ENCODE measurements around the gene CHN2.

CHN2 gene

GRCh38 chr7:29469976-29470557 is 275.5 kb downstream of the CHN2 start:
- 100% methylated on average over 1 of the region's 3 CpGs for WGBS (ENCODE audit: insufficient coverage)
- Histone ChIP-seq H3K9me3 (ENCODE audit: control extremely low read depth in 1 of 5, control insufficient read depth in 4 of 5, insufficient read depth in 2 of 5, low read depth in 1 of 5, low read length in 4 of 5) (no peaks in the 10 kb centered on the region), H3K4me1 (ENCODE audit: control extremely low read depth in 1 of 4, control insufficient read depth in 4 of 4, insufficient read depth in 4 of 4, low read length in 3 of 4) (no peaks in the 10 kb centered on the region), H3K36me3 (ENCODE audit: control insufficient read depth in 4 of 4, insufficient read depth in 4 of 4, low read length in 3 of 4) (no peaks in the 10 kb centered on the region), H3K4me3 (ENCODE audit: control insufficient read depth in 1 of 7, extremely low read depth in 1 of 7, insufficient read depth in 4 of 7, low read depth in 2 of 7, low read length in 6 of 7) (no peak overlapping the region), H3K27me3 (replicated peaks in 2 of 5; ENCODE audit: control insufficient read depth in 4 of 5, insufficient read depth in 5 of 5, low read length in 4 of 5) (no peaks in the 10 kb centered on the region), H3K27ac (ENCODE audit: insufficient read depth in 1 of 2, low read depth in 1 of 2, low read length in 2 of 2, poor library complexity in 1 of 2, severe bottlenecking in 2 of 2) (no peak overlapping the region)
- ChIA-PET POLR2A (no interaction called here), CTCF (no interaction called here)
- DNase-seq = no peak

DNA sequence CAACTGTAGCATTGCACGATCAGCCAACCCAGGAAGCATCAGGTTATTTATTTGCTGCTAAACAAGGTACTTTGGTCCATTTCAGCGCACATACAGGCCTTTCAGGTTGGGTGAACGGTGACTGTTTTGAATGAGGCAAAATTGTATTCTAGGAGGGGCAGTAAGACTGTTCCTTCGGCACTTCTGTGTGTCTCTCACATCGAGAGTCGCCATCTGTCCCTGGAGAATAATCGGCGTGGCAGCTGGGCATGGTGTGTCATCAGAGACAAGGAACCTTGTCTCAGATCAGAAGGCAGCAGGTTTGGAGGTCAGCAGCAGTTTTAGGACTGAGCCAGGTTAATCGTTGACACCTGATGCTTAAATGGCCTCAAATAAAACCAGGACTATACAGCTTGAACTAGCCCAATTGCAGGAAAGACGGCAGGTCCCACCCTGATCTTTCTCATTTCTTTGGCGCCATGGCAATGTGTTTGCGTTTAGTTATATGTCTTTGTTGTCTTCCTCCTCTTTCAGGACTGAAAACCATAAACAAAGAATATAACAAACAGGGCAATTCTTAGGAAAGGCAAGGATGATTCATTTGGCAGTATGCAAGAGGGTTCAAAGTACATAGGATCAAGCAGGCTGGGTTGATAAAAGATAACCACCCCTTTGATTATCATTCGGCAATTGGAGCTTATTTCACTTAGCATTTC is 277.0 kb downstream of the CHN2 start:
- no peaks in the 10 kb centered on the region for H3K4me1 ChIP-seq (ENCODE audit: control extremely low read depth in 1 of 4, control insufficient read depth in 4 of 4, insufficient read depth in 4 of 4, low read length in 3 of 4)
- CTCF ChIA-PET = no interaction called here
- POLR2A ChIA-PET = interaction anchor here (0.6 kb wide), 1 partner anchor 32 kb away, joined by 4 read pairs; no protein-coding TSS in a partner anchor

GRCh38 chr7:29476916-29477315 is 282.3 kb downstream of the CHN2 start:
- CTCF ChIA-PET = no interaction called here
- no peak for DNase-seq
- POLR2A ChIA-PET = no interaction called here
- 100% methylated on average over 2 of the region's 4 CpGs for WGBS (ENCODE audit: insufficient coverage)
- no peaks in the 10 kb centered on the region for H3K36me3 ChIP-seq (ENCODE audit: control insufficient read depth in 4 of 4, insufficient read depth in 4 of 4, low read length in 3 of 4)
- no peak overlapping the region for H3K27ac ChIP-seq (ENCODE audit: insufficient read depth in 1 of 2, low read depth in 1 of 2, low read length in 2 of 2, poor library complexity in 1 of 2, severe bottlenecking in 2 of 2)
- no peak overlapping the region for H3K4me3 ChIP-seq (ENCODE audit: control insufficient read depth in 1 of 7, extremely low read depth in 1 of 7, insufficient read depth in 4 of 7, low read depth in 2 of 7, low read length in 6 of 7)
- no peaks in the 10 kb centered on the region for H3K9me3 ChIP-seq (ENCODE audit: control extremely low read depth in 1 of 5, control insufficient read depth in 4 of 5, insufficient read depth in 2 of 5, low read depth in 1 of 5, low read length in 4 of 5)
- no peaks in the 10 kb centered on the region for H3K4me1 ChIP-seq (ENCODE audit: control extremely low read depth in 1 of 4, control insufficient read depth in 4 of 4, insufficient read depth in 4 of 4, low read length in 3 of 4)
- H3K27me3 ChIP-seq (replicated peaks in 2 of 5; ENCODE audit: control insufficient read depth in 4 of 5, insufficient read depth in 5 of 5, low read length in 4 of 5) = no peaks in the 10 kb centered on the region

More for the DNA sequence above, 277.0 kb downstream of the CHN2 start:
- DNase-seq = no peak
- H3K4me3 ChIP-seq (ENCODE audit: control insufficient read depth in 1 of 7, extremely low read depth in 1 of 7, insufficient read depth in 4 of 7, low read depth in 2 of 7, low read length in 6 of 7) = no peak overlapping the region
- H3K27ac ChIP-seq (ENCODE audit: insufficient read depth in 1 of 2, low read depth in 1 of 2, low read length in 2 of 2, poor library complexity in 1 of 2, severe bottlenecking in 2 of 2) = no peak overlapping the region
- WGBS (ENCODE audit: insufficient coverage) = 98% methylated on average over 11 of the region's 13 CpGs
- H3K9me3 ChIP-seq (ENCODE audit: control extremely low read depth in 1 of 5, control insufficient read depth in 4 of 5, insufficient read depth in 2 of 5, low read depth in 1 of 5, low read length in 4 of 5) = no peaks in the 10 kb centered on the region
- no peaks in the 10 kb centered on the region for H3K27me3 ChIP-seq (replicated peaks in 2 of 5; ENCODE audit: control insufficient read depth in 4 of 5, insufficient read depth in 5 of 5, low read length in 4 of 5)
- H3K36me3 ChIP-seq (ENCODE audit: control insufficient read depth in 4 of 4, insufficient read depth in 4 of 4, low read length in 3 of 4) = no peaks in the 10 kb centered on the region

- Histone ChIP-seq H3K4me1 (ENCODE audit: control extremely low read depth in 1 of 4, control insufficient read depth in 4 of 4, insufficient read depth in 4 of 4, low read length in 3 of 4) (no peaks in the 10 kb centered on the region), H3K27me3 (replicated peaks in 2 of 5; ENCODE audit: control insufficient read depth in 4 of 5, insufficient read depth in 5 of 5, low read length in 4 of 5) (no peaks in the 10 kb centered on the region), H3K27ac (ENCODE audit: insufficient read depth in 1 of 2, low read depth in 1 of 2, low read length in 2 of 2, poor library complexity in 1 of 2, severe bottlenecking in 2 of 2) (no peak overlapping the region), H3K36me3 (ENCODE audit: control insufficient read depth in 4 of 4, insufficient read depth in 4 of 4, low read length in 3 of 4) (no peaks in the 10 kb centered on the region), H3K9me3 (ENCODE audit: control extremely low read depth in 1 of 5, control insufficient read depth in 4 of 5, insufficient read depth in 2 of 5, low read depth in 1 of 5, low read length in 4 of 5) (no peaks in the 10 kb centered on the region), H3K4me3 (ENCODE audit: control insufficient read depth in 1 of 7, extremely low read depth in 1 of 7, insufficient read depth in 4 of 7, low read depth in 2 of 7, low read length in 6 of 7) (no peak overlapping the region)
- ChIA-PET CTCF (interaction anchor here (1.3 kb wide), 1 partner anchor 13 kb away, joined by 3 read pairs; no protein-coding TSS in a partner anchor), POLR2A (no interaction called here)
- DNase-seq = no peak
- 100% methylated on average over 3 of the region's 3 CpGs for WGBS (ENCODE audit: insufficient coverage)
Measured at GRCh38 chr7:29478226-29478625, 283.7 kb downstream of the CHN2 start.

DNA sequence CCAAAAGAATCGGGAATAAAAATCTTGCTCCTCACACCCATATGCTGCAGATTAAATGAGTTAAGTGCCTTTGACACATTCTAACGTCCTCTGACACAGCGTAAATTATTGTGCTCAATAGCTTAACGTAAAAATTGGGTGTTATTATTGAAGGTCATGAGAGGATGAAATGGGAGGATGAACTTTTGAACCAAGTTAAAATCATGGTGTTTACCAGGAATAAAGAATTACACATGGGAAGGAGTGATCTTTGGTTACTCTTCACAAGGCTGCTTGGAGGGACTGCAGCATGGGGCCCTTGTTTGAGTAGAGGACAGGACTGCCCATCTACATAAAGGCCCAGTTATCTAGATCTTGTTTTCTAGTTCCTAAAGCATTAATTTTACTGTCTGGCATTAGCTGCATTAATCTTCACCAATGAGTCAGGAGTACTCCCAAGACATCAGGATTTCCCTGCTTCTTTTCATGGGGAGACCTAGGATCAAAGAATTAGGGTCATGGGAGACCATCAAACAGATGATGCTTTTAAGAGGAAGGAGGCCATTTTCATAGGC is 284.2 kb downstream of the CHN2 start:
- Histone ChIP-seq H3K9me3 (ENCODE audit: control extremely low read depth in 1 of 5, control insufficient read depth in 4 of 5, insufficient read depth in 2 of 5, low read depth in 1 of 5, low read length in 4 of 5) (no peaks in the 10 kb centered on the region), H3K36me3 (ENCODE audit: control insufficient read depth in 4 of 4, insufficient read depth in 4 of 4, low read length in 3 of 4) (no peaks in the 10 kb centered on the region), H3K4me1 (ENCODE audit: control extremely low read depth in 1 of 4, control insufficient read depth in 4 of 4, insufficient read depth in 4 of 4, low read length in 3 of 4) (no peaks in the 10 kb centered on the region), H3K27me3 (replicated peaks in 2 of 5; ENCODE audit: control insufficient read depth in 4 of 5, insufficient read depth in 5 of 5, low read length in 4 of 5) (no peaks in the 10 kb centered on the region), H3K4me3 (ENCODE audit: control insufficient read depth in 1 of 7, extremely low read depth in 1 of 7, insufficient read depth in 4 of 7, low read depth in 2 of 7, low read length in 6 of 7) (no peak overlapping the region), H3K27ac (ENCODE audit: insufficient read depth in 1 of 2, low read depth in 1 of 2, low read length in 2 of 2, poor library complexity in 1 of 2, severe bottlenecking in 2 of 2) (no peak overlapping the region)
- ChIA-PET CTCF (interaction anchor here (1.3 kb wide), 1 partner anchor 13 kb away, joined by 3 read pairs; no protein-coding TSS in a partner anchor), POLR2A (no interaction called here)
- DNase-seq = no peak
- 93% methylated on average over 2 of the region's 4 CpGs for WGBS (ENCODE audit: insufficient coverage)

- 96% methylated on average over 15 of the region's 17 CpGs for WGBS (ENCODE audit: insufficient coverage)
- Histone ChIP-seq H3K9me3 (ENCODE audit: control extremely low read depth in 1 of 5, control insufficient read depth in 4 of 5, insufficient read depth in 2 of 5, low read depth in 1 of 5, low read length in 4 of 5) (no peaks in the 10 kb centered on the region), H3K27me3 (replicated peaks in 2 of 5; ENCODE audit: control insufficient read depth in 4 of 5, insufficient read depth in 5 of 5, low read length in 4 of 5) (no peaks in the 10 kb centered on the region), H3K27ac (ENCODE audit: insufficient read depth in 1 of 2, low read depth in 1 of 2, low read length in 2 of 2, poor library complexity in 1 of 2, severe bottlenecking in 2 of 2) (no peak overlapping the region), H3K4me1 (ENCODE audit: control extremely low read depth in 1 of 4, control insufficient read depth in 4 of 4, insufficient read depth in 4 of 4, low read length in 3 of 4) (no peaks in the 10 kb centered on the region), H3K4me3 (ENCODE audit: control insufficient read depth in 1 of 7, extremely low read depth in 1 of 7, insufficient read depth in 4 of 7, low read depth in 2 of 7, low read length in 6 of 7) (no peak overlapping the region), H3K36me3 (ENCODE audit: control insufficient read depth in 4 of 4, insufficient read depth in 4 of 4, low read length in 3 of 4) (no peaks in the 10 kb centered on the region)
- CTCF ChIA-PET = interaction anchor here (1.6 kb wide), 1 partner anchor 13 kb away, joined by 5 read pairs; no protein-coding TSS in a partner anchor
- POLR2A ChIA-PET = no interaction called here
- DNase-seq = no peak
Measured at GRCh38 chr7:29479301-29480200, 285.0 kb downstream of the CHN2 start.

Measured in common myeloid progenitor, CD34-positive (primary cell).